ENCODE data around the gene GPRC5B.
A peak's percentile ranks its signal among the peaks of the same experiment; 100 is the strongest.

GPRC5B gene

DNA sequence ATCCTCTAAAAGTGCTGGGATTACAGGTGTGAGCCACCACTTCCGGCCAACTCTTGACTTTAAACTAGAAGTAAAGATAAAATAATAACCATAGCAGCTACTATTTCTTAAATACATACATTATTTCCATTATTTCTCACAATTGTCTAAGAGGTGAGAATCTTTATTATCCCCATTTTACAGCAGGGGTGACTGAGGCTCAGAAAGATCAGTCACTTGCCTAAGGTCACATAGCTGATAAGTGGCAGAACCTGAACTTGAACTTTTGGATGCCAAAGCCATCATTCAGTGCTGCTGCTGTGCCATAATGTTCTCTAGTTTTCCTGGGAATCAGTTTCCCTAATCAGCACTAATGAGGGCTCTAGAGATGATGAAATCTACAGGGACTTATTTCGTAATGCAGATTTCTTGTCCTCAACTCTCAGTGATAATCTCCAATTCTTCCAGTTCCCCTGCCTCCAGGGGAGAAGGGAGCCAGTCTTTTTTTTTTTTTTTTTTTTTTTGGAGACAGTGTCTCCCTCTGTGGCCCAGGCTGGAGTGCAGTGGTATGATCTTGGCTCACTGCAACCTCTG, 25.2 kb upstream of the GPRC5B start:
- Mint-ChIP-seq H3K27me3 (peaks cover 32% of the 10 kb centered on the region), H3K36me3 (no peaks in the 10 kb centered on the region), H3K4me3 (no peak overlapping the region), H3K9me3 (peaks cover 2% of the 10 kb centered on the region), H3K27ac (no peak overlapping the region), H3K4me1 (peaks cover 9% of the 10 kb centered on the region)
- no peak for ATAC-seq

DNA sequence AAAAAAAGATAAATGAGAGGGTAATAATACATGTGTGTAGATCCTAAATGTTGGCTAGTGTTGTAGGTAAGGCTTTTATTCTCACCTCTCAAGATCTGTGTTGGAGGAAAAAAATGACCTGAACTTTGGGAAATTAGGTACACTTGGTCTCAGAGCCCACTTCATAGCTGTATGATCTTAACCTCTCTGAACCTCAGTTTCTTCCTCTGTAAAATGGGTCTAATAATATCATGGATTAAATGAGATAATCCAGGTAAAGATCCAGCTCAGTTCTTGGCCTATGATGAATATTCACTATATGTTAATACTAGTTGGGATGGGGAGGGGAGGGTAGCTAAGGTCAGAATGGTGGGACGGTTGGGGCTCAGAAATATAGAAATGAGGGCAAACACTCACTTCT, 24.3 kb upstream of the GPRC5B start:
- no peak for ATAC-seq
- Mint-ChIP-seq H3K4me3 (no peak overlapping the region), H3K27ac (no peak overlapping the region), H3K36me3 (no peaks in the 10 kb centered on the region), H3K9me3 (peaks cover 2% of the 10 kb centered on the region), H3K4me1 (peaks cover 9% of the 10 kb centered on the region), H3K27me3 (peaks cover 32% of the 10 kb centered on the region)

DNA sequence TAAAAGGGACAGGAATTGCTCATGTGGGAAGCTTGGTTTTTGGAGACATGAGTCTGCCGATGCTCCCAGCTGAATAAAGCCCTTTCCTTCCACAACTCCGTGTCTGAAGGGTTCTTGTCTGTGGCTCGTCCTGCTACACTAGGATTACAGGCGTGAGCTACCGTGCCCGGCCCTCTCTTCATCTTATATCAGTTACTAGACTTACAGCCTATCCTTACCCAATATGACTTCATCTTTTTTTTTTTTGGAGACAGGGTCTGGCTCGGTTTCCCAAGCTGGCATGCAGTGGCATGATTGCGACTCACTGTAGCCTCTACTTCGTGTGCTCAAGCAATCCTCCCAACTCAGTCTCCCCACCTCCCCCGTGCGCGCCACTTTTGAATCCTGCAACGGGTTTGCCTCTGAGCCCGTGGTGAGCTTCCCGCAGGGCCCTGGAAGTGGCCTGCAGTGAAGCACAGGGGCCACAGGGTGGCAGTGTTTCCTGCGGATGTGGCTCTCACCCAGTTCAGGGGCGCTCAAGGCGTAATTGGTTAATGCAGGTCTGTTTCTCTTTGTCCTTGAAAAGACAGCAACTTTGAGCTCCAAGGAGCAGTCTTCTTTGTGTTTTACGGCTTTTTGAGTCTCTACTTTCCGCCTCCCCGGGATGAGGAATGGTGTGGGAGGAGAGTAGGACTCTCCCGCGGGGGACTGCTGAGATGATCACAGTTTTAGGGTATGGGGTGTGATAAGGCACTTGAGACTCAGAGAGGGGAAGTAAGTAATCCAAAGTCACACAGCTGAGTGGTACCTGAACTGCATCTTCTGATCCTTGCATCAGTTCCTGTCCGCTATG, 22.7 kb upstream of the GPRC5B start:
- peaks cover 9% of the 10 kb centered on the region for H3K4me1 Mint-ChIP-seq
- peak; percentile 73 for ATAC-seq
- peaks cover 32% of the 10 kb centered on the region for H3K27me3 Mint-ChIP-seq
- no peak overlapping the region for H3K27ac Mint-ChIP-seq
- H3K36me3 Mint-ChIP-seq = no peaks in the 10 kb centered on the region
- no peak overlapping the region for H3K4me3 Mint-ChIP-seq
- peaks cover 2% of the 10 kb centered on the region for H3K9me3 Mint-ChIP-seq

DNA sequence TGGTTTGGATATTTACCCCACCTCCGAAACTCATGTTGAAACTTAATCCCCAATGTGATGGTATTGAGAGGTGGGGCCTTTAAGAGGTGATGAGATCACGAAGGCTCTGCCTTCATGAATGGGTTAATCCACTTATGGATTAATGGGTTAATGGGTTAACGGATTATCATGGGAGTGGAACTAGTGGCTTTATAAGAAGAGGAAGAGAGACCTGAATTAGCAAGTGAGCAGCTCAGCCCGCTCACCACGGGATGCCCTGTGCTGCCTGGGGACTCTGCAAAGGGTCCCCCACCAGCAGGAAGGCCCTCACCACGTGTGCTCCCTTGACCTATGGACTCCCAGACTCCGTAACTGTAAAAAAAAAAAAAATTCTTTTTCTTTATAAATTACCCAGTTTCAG, 16.5 kb upstream of the GPRC5B start:
- no peak for ATAC-seq
- H3K36me3 Mint-ChIP-seq = no peaks in the 10 kb centered on the region

DNA sequence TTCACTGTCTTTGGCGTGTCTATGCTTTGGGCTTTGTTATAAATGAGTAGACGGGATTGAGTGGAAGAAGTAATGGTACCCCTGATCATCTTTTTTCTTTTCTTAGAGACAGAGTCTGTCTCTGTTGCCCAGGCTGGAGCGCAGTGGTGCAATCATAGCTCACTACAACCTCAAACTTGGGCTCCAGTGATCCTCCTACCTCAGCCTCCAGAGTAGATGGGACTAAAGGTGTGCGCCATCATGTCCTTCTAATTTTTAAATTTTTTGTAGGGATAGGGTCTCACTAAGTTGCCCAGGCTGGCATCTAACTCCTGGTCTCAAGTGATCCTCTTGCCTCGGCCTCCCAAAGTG, 14.9 kb upstream of the GPRC5B start:
- no peak for ATAC-seq

More for the DNA sequence above, 16.5 kb upstream of the GPRC5B start:
- no peak overlapping the region for H3K27ac Mint-ChIP-seq
- no peaks in the 10 kb centered on the region for H3K9me3 Mint-ChIP-seq
- no peak overlapping the region for H3K4me3 Mint-ChIP-seq
- peaks cover 6% of the 10 kb centered on the region for H3K4me1 Mint-ChIP-seq
- H3K27me3 Mint-ChIP-seq = peaks cover 36% of the 10 kb centered on the region

DNA sequence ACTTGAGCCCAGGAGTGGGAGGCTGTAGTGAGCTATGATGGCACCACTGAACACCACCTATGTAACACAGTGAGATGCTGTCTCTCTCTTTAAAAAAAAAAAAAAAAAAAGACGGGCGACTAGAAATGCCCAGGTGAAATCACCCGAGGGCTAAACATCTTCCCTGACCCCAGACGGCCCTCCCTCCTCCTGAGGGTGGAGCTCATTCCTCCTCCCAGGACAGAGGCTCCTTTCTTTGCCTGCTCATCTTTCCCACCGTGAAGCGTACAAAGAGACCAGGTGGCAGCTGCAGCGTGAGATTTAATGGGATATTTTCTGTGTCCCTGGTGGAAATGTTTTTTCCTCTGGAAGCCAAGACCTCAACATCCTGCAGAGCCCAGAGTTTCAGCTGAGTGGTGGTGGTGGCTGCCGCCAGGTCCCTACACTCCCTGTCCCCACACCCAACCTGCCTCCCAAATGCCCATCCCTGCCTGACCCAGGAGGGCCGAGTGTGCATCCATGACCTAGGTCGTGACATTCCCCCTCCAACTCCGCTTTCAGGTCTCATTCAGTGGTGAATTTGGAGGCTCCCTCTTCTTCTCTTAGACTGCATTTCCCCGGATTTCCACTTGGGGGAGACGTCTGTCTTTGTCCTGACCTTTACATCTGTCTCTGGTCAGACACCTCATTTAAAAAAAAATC, 14.4 kb upstream of the GPRC5B start:
- Mint-ChIP-seq H3K4me3 (no peak overlapping the region), H3K27me3 (peaks cover 37% of the 10 kb centered on the region), H3K27ac (no peak overlapping the region), H3K9me3 (no peaks in the 10 kb centered on the region), H3K36me3 (no peaks in the 10 kb centered on the region), H3K4me1 (peaks cover 6% of the 10 kb centered on the region)
- ATAC-seq = peak; percentile 53

More for the DNA sequence above, 14.9 kb upstream of the GPRC5B start:
- Mint-ChIP-seq H3K27ac (no peak overlapping the region), H3K36me3 (no peaks in the 10 kb centered on the region), H3K9me3 (no peaks in the 10 kb centered on the region), H3K4me3 (no peak overlapping the region), H3K4me1 (peaks cover 6% of the 10 kb centered on the region), H3K27me3 (peaks cover 33% of the 10 kb centered on the region)

DNA sequence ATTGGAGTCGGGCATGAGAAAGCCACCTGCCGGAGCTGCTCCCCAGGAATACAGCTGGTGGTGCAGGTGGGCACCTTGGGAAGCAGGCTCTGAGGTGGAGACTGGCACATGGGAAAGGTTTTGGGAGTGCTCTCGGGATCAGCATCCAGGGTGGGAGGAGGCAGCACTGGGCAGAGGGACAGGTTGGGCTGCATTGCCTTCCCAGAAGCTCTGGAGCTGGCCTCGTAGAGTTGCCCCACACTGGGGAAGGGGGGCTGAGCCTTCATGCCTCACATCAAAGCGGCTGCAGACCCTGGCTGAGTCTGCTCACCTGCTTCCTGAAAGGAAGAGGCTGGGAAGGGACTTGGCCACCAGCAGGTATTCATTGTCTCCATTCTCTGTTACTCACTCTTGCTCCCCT, 13.5 kb upstream of the GPRC5B start:
- ATAC-seq = no peak
- no peaks in the 10 kb centered on the region for H3K9me3 Mint-ChIP-seq
- peaks cover 37% of the 10 kb centered on the region for H3K27me3 Mint-ChIP-seq
- H3K4me3 Mint-ChIP-seq = no peak overlapping the region
- H3K27ac Mint-ChIP-seq = no peak overlapping the region
- peaks cover 6% of the 10 kb centered on the region for H3K4me1 Mint-ChIP-seq
- H3K36me3 Mint-ChIP-seq = no peaks in the 10 kb centered on the region

DNA sequence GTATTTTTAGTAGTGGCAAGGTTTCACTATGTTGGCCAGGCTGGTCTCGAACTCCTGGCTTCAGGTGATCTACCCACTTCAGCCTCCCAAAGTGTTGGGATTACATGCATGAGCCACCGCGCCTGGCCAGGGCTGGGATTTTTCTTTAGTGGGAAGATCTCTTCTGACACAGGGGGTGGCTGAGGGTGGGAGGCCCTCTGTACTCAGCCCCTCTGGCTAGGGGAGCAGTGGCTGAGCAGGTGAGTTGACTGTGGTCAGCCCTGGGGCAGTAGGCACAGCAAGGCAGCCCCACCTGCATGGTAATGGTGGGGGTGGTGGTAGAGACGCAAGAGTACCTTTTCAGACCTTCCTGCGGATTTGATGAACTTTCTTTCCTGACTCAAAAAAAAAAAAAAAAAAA, 12.3 kb upstream of the GPRC5B start:
- no peak for ATAC-seq
- peaks cover 37% of the 10 kb centered on the region for H3K27me3 Mint-ChIP-seq
- H3K4me1 Mint-ChIP-seq = peaks cover 6% of the 10 kb centered on the region
- H3K36me3 Mint-ChIP-seq = no peaks in the 10 kb centered on the region
- no peak overlapping the region for H3K4me3 Mint-ChIP-seq
- H3K27ac Mint-ChIP-seq = no peak overlapping the region
- no peaks in the 10 kb centered on the region for H3K9me3 Mint-ChIP-seq

DNA sequence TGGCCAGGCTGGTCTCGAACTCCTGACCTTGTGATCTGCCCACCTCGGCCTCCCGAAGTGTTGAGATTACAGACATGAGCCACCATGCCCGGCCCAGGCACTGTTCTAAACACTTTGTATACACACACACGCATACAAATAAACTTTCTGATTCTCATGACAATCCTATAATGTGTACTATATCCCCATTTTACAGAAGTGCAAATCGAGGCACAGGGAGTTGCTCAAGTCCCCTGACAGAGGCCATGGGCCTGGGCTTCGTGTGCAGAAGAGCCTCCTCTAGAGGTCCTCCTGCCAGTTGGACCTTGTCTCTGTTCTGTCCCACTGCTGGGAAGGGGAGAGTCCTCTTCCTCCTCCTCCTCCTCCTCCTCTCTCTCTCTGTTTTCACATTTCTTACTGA, 9.9 kb upstream of the GPRC5B start:
- ATAC-seq = no peak
- Mint-ChIP-seq H3K27me3 (peaks cover 36% of the 10 kb centered on the region), H3K27ac (no peak overlapping the region), H3K36me3 (no peaks in the 10 kb centered on the region), H3K4me3 (no peak overlapping the region), H3K9me3 (no peaks in the 10 kb centered on the region), H3K4me1 (peaks cover 6% of the 10 kb centered on the region)

DNA sequence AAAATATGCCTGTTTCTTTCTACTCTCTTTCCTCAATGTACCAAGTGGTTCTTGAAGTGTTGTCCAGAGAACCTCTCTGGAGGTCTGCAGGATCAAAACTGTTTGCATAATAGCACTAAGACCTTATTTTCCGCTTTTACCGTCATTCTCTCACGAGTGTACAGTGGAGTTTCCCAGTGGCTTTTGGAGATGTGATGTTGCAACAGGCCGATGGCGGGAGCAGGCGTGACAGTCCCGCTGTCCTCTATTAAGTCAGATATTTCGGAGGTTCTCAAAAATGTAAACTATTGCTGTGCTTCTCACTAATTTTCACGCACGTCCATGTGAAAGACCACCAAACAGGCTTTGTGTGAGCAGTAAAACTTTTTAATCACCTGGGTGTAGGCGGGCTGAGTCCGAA, 8.3 kb upstream of the GPRC5B start:
- Mint-ChIP-seq H3K4me3 (no peak overlapping the region), H3K4me1 (no peaks in the 10 kb centered on the region), H3K36me3 (no peaks in the 10 kb centered on the region)

DNA sequence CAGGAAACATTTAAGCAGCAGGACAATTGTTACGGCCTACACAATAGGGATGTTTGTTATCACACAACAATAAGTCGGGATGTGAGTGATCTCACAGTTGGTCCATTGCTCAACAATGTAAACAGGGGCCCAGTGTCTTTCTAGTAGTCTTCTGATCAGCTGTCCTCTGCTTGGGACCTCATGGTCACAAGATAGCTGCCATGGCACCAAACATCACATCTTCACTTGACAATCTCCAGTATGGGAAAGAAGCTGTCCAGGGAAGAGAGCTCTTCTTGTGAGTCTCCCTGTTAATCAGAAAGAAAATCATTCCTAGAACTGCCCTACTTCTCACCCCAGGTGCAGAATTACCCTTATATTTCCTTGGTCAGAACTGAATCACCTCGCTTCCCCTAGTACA, 6.3 kb upstream of the GPRC5B start:
- no peak overlapping the region for H3K4me3 Mint-ChIP-seq
- H3K9me3 Mint-ChIP-seq = no peaks in the 10 kb centered on the region
- H3K27me3 Mint-ChIP-seq = peaks cover 13% of the 10 kb centered on the region
- H3K36me3 Mint-ChIP-seq = no peaks in the 10 kb centered on the region
- H3K4me1 Mint-ChIP-seq = peaks cover 7% of the 10 kb centered on the region
- no peak for ATAC-seq
- no peak overlapping the region for H3K27ac Mint-ChIP-seq

More for the DNA sequence above, 8.3 kb upstream of the GPRC5B start:
- Mint-ChIP-seq H3K27me3 (peaks cover 19% of the 10 kb centered on the region), H3K9me3 (no peaks in the 10 kb centered on the region), H3K27ac (no peak overlapping the region)
- no peak for ATAC-seq

DNA sequence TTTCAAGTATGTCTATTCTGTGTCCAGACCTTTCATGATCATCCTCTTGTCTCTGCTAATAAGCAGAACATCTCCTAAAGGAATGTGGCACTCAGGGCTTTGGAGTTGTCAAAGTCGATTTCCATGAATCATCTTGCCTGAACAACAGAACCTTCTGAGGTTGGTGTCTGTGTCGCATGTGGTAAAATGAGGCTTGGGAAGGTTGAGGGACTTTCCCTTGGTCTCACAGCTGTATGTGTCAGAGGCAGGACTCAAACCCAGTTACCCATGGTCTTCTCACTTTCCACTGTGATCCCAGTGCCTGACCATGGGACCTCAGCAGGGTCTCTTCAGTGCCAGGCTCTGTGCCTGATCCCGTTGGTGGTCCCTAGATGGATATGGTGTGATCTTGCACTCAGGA, 4.2 kb upstream of the GPRC5B start:
- ATAC-seq = no peak

DNA sequence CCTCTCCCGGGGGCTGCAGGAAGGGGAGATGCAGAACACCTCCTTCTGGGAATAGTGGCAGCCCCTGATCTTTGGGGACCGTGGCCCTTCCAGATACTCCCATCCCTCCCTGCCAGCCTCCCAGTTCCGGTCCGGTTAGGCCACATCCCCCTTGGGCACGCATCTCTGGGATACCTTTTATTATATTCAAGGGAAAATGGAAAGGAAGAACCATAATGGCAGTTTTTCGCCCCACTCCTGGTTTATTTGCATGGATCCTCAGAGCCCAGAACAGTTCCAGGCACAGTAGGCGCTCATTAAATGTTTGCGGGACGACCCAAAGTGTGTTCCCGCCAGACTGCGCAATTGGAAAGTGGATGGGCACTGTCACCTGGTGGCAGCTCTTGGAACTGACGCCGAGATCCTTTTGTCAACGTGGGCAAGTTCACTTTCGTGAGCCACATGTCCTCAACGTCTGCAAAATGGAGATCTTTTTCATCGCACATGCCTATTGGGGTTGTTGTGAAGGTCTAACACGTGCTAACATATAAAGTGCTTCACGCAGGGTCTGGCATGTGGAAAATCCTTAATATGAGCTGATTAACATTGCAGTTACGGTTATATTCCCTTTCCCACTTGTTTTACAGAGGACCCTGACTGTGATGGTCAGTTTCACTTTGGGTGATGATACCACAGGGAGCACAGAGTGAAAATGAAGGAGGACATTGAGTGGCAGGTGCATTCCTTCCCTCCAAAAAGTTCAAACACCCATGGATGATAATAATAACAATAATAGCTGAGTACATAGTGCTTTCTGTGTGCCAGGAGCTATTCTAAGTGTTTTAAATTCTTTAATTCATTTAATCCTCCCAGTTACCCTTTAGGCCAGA, 1.7 kb upstream of the GPRC5B start:
- no peaks in the 10 kb centered on the region for H3K36me3 Mint-ChIP-seq
- peak overlapping the region; percentile 68 for H3K4me3 Mint-ChIP-seq
- no peak overlapping the region for H3K27ac Mint-ChIP-seq
- peaks cover 50% of the 10 kb centered on the region for H3K27me3 Mint-ChIP-seq
- peak; percentile 67 for ATAC-seq
- no peaks in the 10 kb centered on the region for H3K9me3 Mint-ChIP-seq
- peaks cover 35% of the 10 kb centered on the region for H3K4me1 Mint-ChIP-seq

More for the DNA sequence above, 4.2 kb upstream of the GPRC5B start:
- Mint-ChIP-seq H3K4me1 (peaks cover 27% of the 10 kb centered on the region), H3K27me3 (peaks cover 25% of the 10 kb centered on the region), H3K9me3 (no peaks in the 10 kb centered on the region), H3K27ac (no peak overlapping the region), H3K4me3 (no peak overlapping the region), H3K36me3 (no peaks in the 10 kb centered on the region)

DNA sequence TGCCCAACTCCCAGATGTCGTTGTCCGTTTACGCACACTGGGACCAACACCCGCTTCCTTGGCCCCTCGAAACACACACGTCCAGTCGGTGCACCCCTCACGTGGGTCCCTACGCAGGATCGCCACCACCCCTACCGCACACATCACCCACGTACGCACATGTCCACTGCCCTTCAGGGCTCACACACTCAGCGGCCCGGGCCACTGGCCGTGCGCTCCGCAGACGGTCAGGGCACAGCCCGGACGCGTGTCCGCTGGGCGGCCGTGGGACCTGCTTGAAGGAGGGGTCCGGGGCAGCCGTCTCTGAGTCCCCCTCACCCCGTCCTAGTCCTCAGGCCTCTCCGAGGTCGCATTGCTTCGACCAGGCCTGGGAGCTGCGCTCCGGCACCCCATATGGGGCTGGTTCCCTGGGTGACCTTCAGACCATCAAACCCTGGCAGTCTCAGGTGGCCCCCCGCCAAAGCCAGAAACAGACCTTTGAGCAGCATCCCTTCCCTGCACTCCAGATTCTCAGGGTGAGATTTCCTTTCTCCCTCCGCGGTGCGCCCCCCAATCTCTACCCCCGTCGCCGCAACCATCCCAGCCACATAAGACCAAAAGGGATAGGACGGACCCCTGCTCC, 914 bp upstream of the GPRC5B start:
- peaks cover 35% of the 10 kb centered on the region for H3K4me1 Mint-ChIP-seq
- no peaks in the 10 kb centered on the region for H3K9me3 Mint-ChIP-seq
- H3K27me3 Mint-ChIP-seq = peaks cover 57% of the 10 kb centered on the region
- H3K27ac Mint-ChIP-seq = no peak overlapping the region
- peak; percentile 21 for ATAC-seq
- no peaks in the 10 kb centered on the region for H3K36me3 Mint-ChIP-seq
- peak overlapping the region; percentile 68 for H3K4me3 Mint-ChIP-seq

Measured in stimulated activated memory B cell treated with anti-CD40 and anti-IgM and Interleukin-4, amounts not matched to agents 10 μg/mL and 1 μg/mL and 100 μg/mL, for 72 hours (primary cell).